ENCODE measurements around the gene PIH1D2. TPM values are rescaled to one million over a fixed set of nuclear protein-coding genes. Genes with fewer than 3 reads are reported as not detected.

Gene PIH1D2
- total and polyA plus RNA-seq, 10 of the 15 experiments (the other 5 are each of a cell fraction or from before 2014, with no cell fraction given), result 0.51 to 3.0 (median 1.5) TPM

DNA sequence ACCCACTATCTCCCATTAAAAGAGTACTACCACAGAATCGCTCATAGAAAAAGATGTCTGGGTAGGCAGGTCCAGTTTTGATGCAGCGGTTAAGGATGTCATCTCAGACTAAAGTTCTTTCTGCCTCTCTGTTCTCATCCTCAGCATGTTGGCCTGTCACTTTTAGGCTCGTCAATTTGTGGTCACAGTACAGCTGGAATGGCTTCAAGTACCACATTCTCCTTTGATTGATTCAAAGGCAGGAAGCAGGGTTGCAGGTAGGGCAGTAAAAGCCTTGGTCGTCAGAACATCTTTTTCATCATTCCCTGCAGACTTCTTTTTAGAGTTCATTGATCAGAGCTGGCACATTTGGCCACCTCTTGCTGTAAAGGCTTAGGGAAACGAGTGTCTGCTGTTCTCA is 41.6 kb upstream of the PIH1D2 start (continued):
- no peak for TF ChIP-seq CHD1 (IDR thresholded peaks at IDR 0.05; ENCODE audit: low read depth, low read length)
- TF ChIP-seq BMI1 (IDR thresholded peaks at IDR 0.05; ENCODE audit: borderline replicate concordance), result no peak
- no peak for TF ChIP-seq STAT3 (IDR thresholded peaks at IDR 0.05; ENCODE audit: low read depth, low read length)
- TF ChIP-seq STAT1 (conservative IDR thresholded peaks at IDR 0.05), result no peak

DNA sequence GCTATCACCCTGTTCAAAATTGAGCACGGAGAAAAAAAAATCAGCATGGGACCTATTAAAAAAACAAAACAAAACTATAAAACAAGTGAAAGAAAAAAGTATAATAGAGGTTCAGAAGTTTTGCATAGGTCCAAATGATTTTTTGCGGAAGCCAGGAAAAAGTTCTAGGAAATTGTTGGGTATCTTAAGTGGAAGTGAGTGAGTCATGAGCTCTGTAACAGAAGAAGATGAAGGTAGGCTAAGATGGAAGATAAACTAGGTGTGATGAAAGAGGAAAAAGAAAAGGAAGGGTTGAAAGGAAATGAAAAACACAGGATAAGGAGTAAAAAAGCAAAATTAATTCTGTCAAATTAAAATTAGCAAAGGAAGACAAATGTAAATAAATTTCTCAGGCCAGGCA is 40.6 kb upstream of the PIH1D2 start:
- no peak for FAIRE-seq
- Histone ChIP-seq H3K36me3 (ENCODE audit: control insufficient read depth in 2 of 2, insufficient read depth in 2 of 2, low read length in 1 of 2) (no peaks in the 10 kb centered on the region), H3K4me3 (no peak overlapping the region), H3K4me1 (ENCODE audit: control insufficient read depth, insufficient read depth, low read length) (no peaks in the 10 kb centered on the region; the same call in 1 of the 2 replicates), H3K9ac (ENCODE audit: control insufficient read depth, insufficient read depth, low read length) (no peak overlapping the region), H4K20me1 (ENCODE audit: control insufficient read depth, insufficient read depth) (no peaks in the 10 kb centered on the region), H3K9me3 (replicated peaks; ENCODE audit: control insufficient read depth, insufficient read depth, low read length) (no peaks in the 10 kb centered on the region; the same call in 2 of the 3 replicates), H3K27me3 (replicated peaks in 1 of 2; ENCODE audit: control insufficient read depth in 2 of 2, insufficient read depth in 2 of 2, low read length in 1 of 2) (no peaks in the 10 kb centered on the region), H2AFZ (ENCODE audit: control insufficient read depth, low read depth, low read length) (no peak overlapping the region), H3K4me2 (ENCODE audit: control insufficient read depth, insufficient read depth) (no peak overlapping the region), H3K79me2 (ENCODE audit: control insufficient read depth, insufficient read depth, low read length) (no peaks in the 10 kb centered on the region), H3K27ac (ENCODE audit: control insufficient read depth, insufficient read depth) (no peak overlapping the region)
- 98% methylated on average over 2 of the region's 2 CpGs for WGBS (ENCODE audit: insufficient coverage, insufficient replicate concordance, low lambda C conversion rate, missing lambda C conversion rate)
- SMC1A ChIA-PET (ENCODE audit: uncharacterized antibody, unreplicated experiment), result interaction anchor here (0.7 to 4.0 kb wide), 7 partner anchors 11 to 309 kb away, joined by 3 to 29 read pairs (median 3); no protein-coding TSS in a partner anchor
- DNase-seq (ENCODE audit: low read depth, low spot score), result no peak
- intact Hi-C loops (cut with micrococcal nuclease; ENCODE audit: unreplicated experiment) (loop anchor here (5.0 kb wide), 1 partner anchor 63 kb away; the partner anchor contains the start of gene BCO2), in situ Hi-C loops (cut with MboI) (loop anchor here (5.0 kb wide), 1 partner anchor 168 kb away; no protein-coding TSS in a partner anchor)
- RAD21 ChIA-PET (ENCODE audit: unreplicated experiment), result interaction anchor here (2.7 kb wide), 1 partner anchor 166 kb away, joined by 16 read pairs; no protein-coding TSS in a partner anchor
- TF ChIP-seq, protein P1, sequence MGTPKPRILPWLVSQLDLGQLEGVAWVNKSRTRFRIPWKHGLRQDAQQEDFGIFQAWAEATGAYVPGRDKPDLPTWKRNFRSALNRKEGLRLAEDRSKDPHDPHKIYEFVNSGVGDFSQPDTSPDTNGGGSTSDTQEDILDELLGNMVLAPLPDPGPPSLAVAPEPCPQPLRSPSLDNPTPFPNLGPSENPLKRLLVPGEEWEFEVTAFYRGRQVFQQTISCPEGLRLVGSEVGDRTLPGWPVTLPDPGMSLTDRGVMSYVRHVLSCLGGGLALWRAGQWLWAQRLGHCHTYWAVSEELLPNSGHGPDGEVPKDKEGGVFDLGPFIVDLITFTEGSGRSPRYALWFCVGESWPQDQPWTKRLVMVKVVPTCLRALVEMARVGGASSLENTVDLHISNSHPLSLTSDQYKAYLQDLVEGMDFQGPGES (IDR thresholded peaks at IDR 0.05), result no peak
- TF ChIP-seq ZZZ3 (IDR thresholded peaks at IDR 0.05; ENCODE audit: control insufficient read depth, insufficient read length, low read depth) (no peak), TARDBP (IDR thresholded peaks at IDR 0.05; ENCODE audit: borderline replicate concordance) (no peak), NFXL1 (IDR thresholded peaks at IDR 0.05; ENCODE audit: borderline replicate concordance) (no peak), CBFB (IDR thresholded peaks at IDR 0.05; ENCODE audit: low read depth) (no peak)
- TF ChIP-seq, protein P2, sequence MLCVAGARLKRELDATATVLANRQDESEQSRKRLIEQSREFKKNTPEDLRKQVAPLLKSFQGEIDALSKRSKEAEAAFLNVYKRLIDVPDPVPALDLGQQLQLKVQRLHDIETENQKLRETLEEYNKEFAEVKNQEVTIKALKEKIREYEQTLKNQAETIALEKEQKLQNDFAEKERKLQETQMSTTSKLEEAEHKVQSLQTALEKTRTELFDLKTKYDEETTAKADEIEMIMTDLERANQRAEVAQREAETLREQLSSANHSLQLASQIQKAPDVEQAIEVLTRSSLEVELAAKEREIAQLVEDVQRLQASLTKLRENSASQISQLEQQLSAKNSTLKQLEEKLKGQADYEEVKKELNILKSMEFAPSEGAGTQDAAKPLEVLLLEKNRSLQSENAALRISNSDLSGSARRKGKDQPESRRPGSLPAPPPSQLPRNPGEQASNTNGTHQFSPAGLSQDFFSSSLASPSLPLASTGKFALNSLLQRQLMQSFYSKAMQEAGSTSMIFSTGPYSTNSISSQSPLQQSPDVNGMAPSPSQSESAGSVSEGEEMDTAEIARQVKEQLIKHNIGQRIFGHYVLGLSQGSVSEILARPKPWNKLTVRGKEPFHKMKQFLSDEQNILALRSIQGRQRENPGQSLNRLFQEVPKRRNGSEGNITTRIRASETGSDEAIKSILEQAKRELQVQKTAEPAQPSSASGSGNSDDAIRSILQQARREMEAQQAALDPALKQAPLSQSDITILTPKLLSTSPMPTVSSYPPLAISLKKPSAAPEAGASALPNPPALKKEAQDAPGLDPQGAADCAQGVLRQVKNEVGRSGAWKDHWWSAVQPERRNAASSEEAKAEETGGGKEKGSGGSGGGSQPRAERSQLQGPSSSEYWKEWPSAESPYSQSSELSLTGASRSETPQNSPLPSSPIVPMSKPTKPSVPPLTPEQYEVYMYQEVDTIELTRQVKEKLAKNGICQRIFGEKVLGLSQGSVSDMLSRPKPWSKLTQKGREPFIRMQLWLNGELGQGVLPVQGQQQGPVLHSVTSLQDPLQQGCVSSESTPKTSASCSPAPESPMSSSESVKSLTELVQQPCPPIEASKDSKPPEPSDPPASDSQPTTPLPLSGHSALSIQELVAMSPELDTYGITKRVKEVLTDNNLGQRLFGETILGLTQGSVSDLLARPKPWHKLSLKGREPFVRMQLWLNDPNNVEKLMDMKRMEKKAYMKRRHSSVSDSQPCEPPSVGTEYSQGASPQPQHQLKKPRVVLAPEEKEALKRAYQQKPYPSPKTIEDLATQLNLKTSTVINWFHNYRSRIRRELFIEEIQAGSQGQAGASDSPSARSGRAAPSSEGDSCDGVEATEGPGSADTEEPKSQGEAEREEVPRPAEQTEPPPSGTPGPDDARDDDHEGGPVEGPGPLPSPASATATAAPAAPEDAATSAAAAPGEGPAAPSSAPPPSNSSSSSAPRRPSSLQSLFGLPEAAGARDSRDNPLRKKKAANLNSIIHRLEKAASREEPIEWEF (IDR thresholded peaks at IDR 0.05; ENCODE audit: insufficient replicate concordance, low read depth, low read length), result no peak
- CTCF ChIA-PET, result interaction anchor here (0.8 to 8.9 kb wide), 22 partner anchors 7 to 183 kb away, joined by 3 to 121 read pairs (median 6); partner anchors contain the start of genes BCO2, SDHD and TIMM8B
- POLR2A ChIA-PET, result no interaction called here
- no TSS peak for BruUV-seq (replicated peaks)
- ATAC-seq, result no peak

Data from GM12878 (cell line).